HCT116 (cell line): ENCODE results near the gene CDH4. TPM values are rescaled to one million over a fixed set of nuclear protein-coding genes. Genes with fewer than 3 reads are reported as not detected.

ENCODE experiments used
- ATAC-seq: fragments of 200-7000 bp; cut with Tn5 transposase; 2 replicates; pipeline ENCODE4 v1.9.1; 2020; ENCODE audit warnings: mild to moderate bottlenecking, moderate library complexity
- BruUV-seq: library from RNA; stranded (reverse); fragments of 400-500 nt; replicated peaks from 2 replicates; lab custom pipeline; 2021; lab: Mats Ljungman, UMichigan
- CTCF ChIA-PET: fragments of 300-600 bp; sonication (Branson Sonifier 250); formaldehyde crosslinking; loops from one replicate; lab custom pipeline; 2021; ENCODE audit warnings: antibody characterized with exemption; lab: Charles Lee
- POLR2A ChIA-PET: fragments of 300-600, 350-600 bp; sonication (Branson Sonifier 250); formaldehyde crosslinking; loops from one replicate; lab custom pipeline; 2021; ENCODE audit warnings: antibody characterized with exemption; lab: Charles Lee
- RAD21 ChIA-PET, 2 experiments: fragments of 300-600 bp; sonication (Branson Sonifier 250); formaldehyde crosslinking; loops; one replicate each; lab custom pipeline; 2023; ENCODE audit warnings: low total read pairs in 2 of 2; ENCODE audit not compliant: uncharacterized antibody in 2 of 2, unreplicated experiment in 2 of 2, low non-redundant PET in 1 of 2; lab: Charles Lee
- DNase-seq: peaks from one replicate; pipeline ENCODE4 v3.0.0-alpha.2; 2010; ENCODE audit warnings: low read depth, low spot score
- H2AFZ ChIP-seq: fragments of 200-600 bp; shearing (Covaris generic), sonication (generic); 2 replicates; pipeline ENCODE4 v1.6.1; 2017; ENCODE audit warnings: low read depth, mixed run types, mixed read lengths, antibody characterized with exemption, low read length; ENCODE audit not compliant: poor library complexity, severe bottlenecking
- H3K27ac ChIP-seq: 2 replicates; pipeline ENCODE4 v1.5.1; 2012; ENCODE audit warnings: low read depth, low read length
- H3K27me3 ChIP-seq: fragments of 200-600 bp; sonication (generic); 2 replicates; pipeline ENCODE4 v1.6.1; 2016; ENCODE audit warnings: mixed run types, low read length, mixed read lengths; ENCODE audit not compliant: insufficient read depth
- H3K36me3 ChIP-seq, 2 experiments: fragments of 200-500 bp in 1 of 2; fragments of 200-600 bp in 1 of 2; sonication (Bioruptor generic) in 1 of 2; sonication (generic) in 1 of 2; 2 replicates each; pipeline versions ENCODE4 v1.5.1 to v1.6.1; 2014 to 2016; ENCODE audit warnings: low read length in 2 of 2, inconsistent platforms in 1 of 2, mixed read lengths in 1 of 2, mixed run types in 1 of 2; ENCODE audit not compliant: insufficient read depth in 2 of 2, control insufficient read depth in 1 of 2
- H3K4me1 ChIP-seq, 2 experiments: fragments of 200-600 bp in 1 of 2; sonication (generic) in 1 of 2; 2 replicates each; pipeline versions ENCODE4 v1.5.1 to v1.6.1; 2012 to 2017; ENCODE audit warnings: low read length in 2 of 2, inconsistent platforms in 1 of 2, mild to moderate bottlenecking in 1 of 2, mixed read lengths in 1 of 2, mixed run types in 1 of 2, moderate library complexity in 1 of 2; ENCODE audit not compliant: insufficient read depth in 2 of 2, control insufficient read depth in 1 of 2
- H3K4me2 ChIP-seq: fragments of 200-600 bp; sonication (generic); 2 replicates; pipeline ENCODE4 v1.6.1; 2017; ENCODE audit warnings: mixed run types, low read length, mixed read lengths
- H3K4me3 ChIP-seq, 2 experiments: fragments of 200-600 bp in 1 of 2; sonication (generic) in 1 of 2; replicated peaks in 1 of 2; 2 replicates each; pipeline ENCODE4 v1.5.1; 2011 to 2016; ENCODE audit warnings: low read length in 2 of 2, control low read depth in 1 of 2, low read depth in 1 of 2, mild to moderate bottlenecking in 1 of 2, mixed read lengths in 1 of 2, mixed run types in 1 of 2
- H3K79me2 ChIP-seq: fragments of 200-600 bp; sonication (generic); 2 replicates; pipeline ENCODE4 v1.6.1; 2017; ENCODE audit warnings: mild to moderate bottlenecking, mixed run types, low read length, moderate library complexity, mixed read lengths; ENCODE audit not compliant: insufficient read depth
- H3K9ac ChIP-seq: fragments of 200-600 bp; sonication (generic); 2 replicates; pipeline ENCODE4 v1.6.1; 2016; ENCODE audit warnings: low read length, mixed read lengths
- H3K9me2 ChIP-seq: fragments of 200-600 bp; sonication (generic), shearing (Covaris generic); 2 replicates; pipeline ENCODE4 v1.6.1; 2017; ENCODE audit warnings: mixed run types, mild to moderate bottlenecking, moderate library complexity; ENCODE audit not compliant: insufficient read depth
- H3K9me3 ChIP-seq, 2 experiments: fragments of 200-500 bp in 1 of 2; fragments of 200-600 bp in 1 of 2; sonication (Bioruptor generic) in 1 of 2; sonication (generic) in 1 of 2; 2 replicates each; pipeline ENCODE4 v1.6.1; 2014 to 2017; ENCODE audit warnings: low read length in 2 of 2, mixed read lengths in 2 of 2, inconsistent platforms in 1 of 2, low read depth in 1 of 2, mild to moderate bottlenecking in 1 of 2, mixed run types in 1 of 2, moderate library complexity in 1 of 2; ENCODE audit not compliant: control insufficient read depth in 1 of 2, insufficient read depth in 1 of 2
- H4K20me1 ChIP-seq: fragments of 200-600 bp; sonication (generic), shearing (Covaris generic); 2 replicates; pipeline ENCODE4 v1.6.1; 2017; ENCODE audit warnings: mixed run types, mild to moderate bottlenecking, moderate library complexity; ENCODE audit not compliant: insufficient read depth
- REST ChIP-seq: IDR thresholded peaks from 2 replicates; pipeline ENCODE4 v1.6.1; 2012; ENCODE audit warnings: low read depth
- TCF7L2 ChIP-seq: IDR thresholded peaks from 2 replicates; pipeline ENCODE4 v1.7.0; 2011; ENCODE audit warnings: borderline replicate concordance, inconsistent platforms; ENCODE audit not compliant: insufficient read depth, insufficient read length; ENCODE audit errors: extremely low read depth
- intact Hi-C: fragments of 100-400 bp; cut with micrococcal nuclease; formaldehyde crosslinking; loops from 2 replicates; pipeline ENCODE4 v1.10.0; 2022
- total RNA-seq: library from RNA; stranded (reverse); gene quantifications from one replicate; pipeline ENCODE4 v1.2.1, GENCODE V29; 2021; ENCODE audit not compliant: unreplicated experiment

Gene CDH4
- total RNA-seq, 1 experiment from 2014 or later = not detected

DNA sequence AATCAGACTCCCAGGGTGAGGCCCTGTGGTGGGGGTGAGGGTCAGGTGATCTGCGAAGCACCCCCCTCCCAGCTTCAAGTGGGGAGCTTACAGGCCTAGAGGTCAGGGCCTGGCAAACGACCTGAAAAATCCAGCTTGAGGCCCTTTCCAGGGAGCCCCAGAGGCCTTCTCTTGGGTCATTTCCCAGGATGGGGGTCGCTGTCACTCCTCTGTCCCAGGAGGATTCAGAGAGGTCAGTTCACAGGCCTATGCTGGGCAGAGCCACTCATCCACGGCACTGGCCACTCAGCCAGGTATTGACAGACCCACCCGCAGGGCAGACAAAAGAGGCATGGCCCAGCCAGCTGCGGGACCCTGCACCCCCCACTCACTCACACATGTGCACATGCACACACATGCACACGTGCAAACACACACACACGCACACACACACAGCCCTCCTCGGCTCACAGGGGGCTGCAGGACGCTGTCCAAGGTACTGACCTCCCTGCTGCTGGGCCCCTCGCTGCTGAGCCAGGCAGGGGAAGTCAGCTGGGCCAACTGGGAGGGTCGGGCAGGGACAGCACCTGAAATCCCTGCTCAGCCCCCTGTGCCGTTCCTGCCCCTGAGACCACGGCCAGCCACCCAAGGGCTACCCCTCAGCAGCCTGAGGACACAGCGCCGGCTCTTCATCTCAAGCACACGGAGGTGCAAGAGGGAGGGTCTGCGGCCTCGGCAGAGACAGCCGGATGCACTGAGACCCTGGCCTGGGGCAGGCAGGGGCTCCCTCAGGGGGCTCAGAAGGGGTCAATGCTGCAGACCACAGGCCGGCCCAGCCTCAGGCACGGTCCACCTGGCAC, 699.9 kb downstream of the CDH4 start:
- intact Hi-C loops = no loop called here
- H3K9me3 ChIP-seq = no peaks in the 10 kb centered on the region
- POLR2A ChIA-PET = no interaction called here
- CTCF ChIA-PET = no interaction called here
- no peak overlapping the region for H3K27ac ChIP-seq
- H3K36me3 ChIP-seq = no peaks in the 10 kb centered on the region
- H3K9ac ChIP-seq = no peak overlapping the region
- RAD21 ChIA-PET = no interaction called here
- H3K79me2 ChIP-seq = no peaks in the 10 kb centered on the region
- no peaks in the 10 kb centered on the region for H3K9me2 ChIP-seq
- H3K4me2 ChIP-seq = no peak overlapping the region
- no peak overlapping the region for H3K4me3 ChIP-seq
- H3K4me1 ChIP-seq = peaks cover 0 to 4% of the 10 kb centered on the region in 2 experiments; a peak in 1 of 4 replicates
- no peak for ATAC-seq
- peaks cover 16% of the 10 kb centered on the region for H3K27me3 ChIP-seq
- H2AFZ ChIP-seq = no peak overlapping the region
- DNase-seq = no peak
- peak; percentile 87 for TF ChIP-seq REST
- TF ChIP-seq TCF7L2 = no peak
- TF ChIP-seq, all 23 proteins: peak for 1
- no TSS peak for BruUV-seq
- no peaks in the 10 kb centered on the region for H4K20me1 ChIP-seq
